Fibroblast of lung (primary cell): ENCODE measurements around the gene RDH5.

Experiments
- CTCF ChIP-seq, 2 donors: IDR thresholded peaks in 1 of 2; conservative IDR thresholded peaks in 1 of 2; 1 replicate in 1 of 2; 2 replicates in 1 of 2; pipeline ENCODE4 v1.5.1; 2011 to 2012; ENCODE audit warnings: low read length in 2 of 2, control low read depth in 1 of 2, inconsistent platforms in 1 of 2, low read depth in 1 of 2, mild to moderate bottlenecking in 1 of 2
- EZH2 ChIP-seq: IDR thresholded peaks from 2 replicates; pipeline ENCODE4 v1.5.1; 2012; ENCODE audit warnings: low read length, control low read depth, mild to moderate bottlenecking; ENCODE audit errors: missing control alignments

GRCh38 chr12:55732288-55732687, 12.1 kb downstream of the RDH5 start:
- TF ChIP-seq EZH2 = no peak
- TF ChIP-seq CTCF (conservative IDR thresholded peaks at IDR 0.05 in 1 of 2, IDR thresholded peaks at IDR 0.05 in 1 of 2; ENCODE audit: low read depth in 1 of 2, low read length in 2 of 2) = no peak
